Muscle of arm (tissue), 12 donors: Measurements from ENCODE around the gene TMEM8B. TPM values are rescaled to one million over a fixed set of nuclear protein-coding genes. Genes with fewer than 3 reads are reported as not detected.

Source experiments
- DNase-seq: peaks from one replicate; pipeline ENCODE4 v3.0.0-alpha.2; 2013
- polyA plus RNA-seq, 12 donors: library from polyadenylated mRNA; unstranded; fragments of 120-200 nt; gene quantifications; one replicate each; pipeline ENCODE4 v1.2.1, GENCODE V29; 2013; ENCODE audit not compliant: insufficient read length in 12 of 12

The TMEM8B gene
- polyA plus RNA-seq, 12 donors: 12.0 to 33.1 (median 22.2) TPM; not detected in 1

GRCh38 chr9:35811381-35812024, 17.5 kb upstream of the TMEM8B start:
- DNase-seq: peak; percentile 38

- peak; percentile 94 for DNase-seq
Measured at GRCh38 chr9:35812025-35812602, 16.9 kb upstream of the TMEM8B start, which contains the start of gene SPAG8. Gene SPAG8, minus strand, starts transcription at chr9:35812262. Its CDS starts 115 bp downstream, at chr9:35812147.

GRCh38 chr9:35813434-35814105, 15.5 kb upstream of the TMEM8B start:
- DNase-seq: no peak

- peak; percentile 61 for DNase-seq
Measured at GRCh38 chr9:35814106-35814840, 14.8 kb upstream of the TMEM8B start.

GRCh38 chr9:35814841-35815543, 14.0 kb upstream of the TMEM8B start, which contains the start of gene HINT2:
Gene HINT2, minus strand, starts transcription at chr9:35815042. Its CDS starts 63 bp downstream, at chr9:35814979.
- peak; percentile 97 for DNase-seq

GRCh38 chr9:35816708-35817107, 12.3 kb upstream of the TMEM8B start:
- no peak for DNase-seq

- no peak for DNase-seq
Measured at GRCh38 chr9:35818341-35818740, 10.7 kb upstream of the TMEM8B start.

- DNase-seq: no peak
Measured at GRCh38 chr9:35820076-35820475, 9.0 kb upstream of the TMEM8B start.

GRCh38 chr9:35822926-35823325, 6.1 kb upstream of the TMEM8B start:
- DNase-seq: no peak

GRCh38 chr9:35826071-35826701, 2.8 kb upstream of the TMEM8B start:
- peak; percentile 47 for DNase-seq

- DNase-seq: no peak
Measured at GRCh38 chr9:35827486-35827885, 1.5 kb upstream of the TMEM8B start.

GRCh38 chr9:35828716-35829083, 328 bp upstream of the TMEM8B start, which contains the start of gene FAM221B:
Gene FAM221B, minus strand, starts transcription at chr9:35828732. Its CDS starts 2,571 bp downstream, at chr9:35826161.
- DNase-seq: no peak

- DNase-seq: no peak
Measured at GRCh38 chr9:35829764-35830096, 702 bp downstream of the TMEM8B start.

- no peak for DNase-seq
Measured at GRCh38 chr9:35831040-35831439, 2.0 kb downstream of the TMEM8B start.

GRCh38 chr9:35832814-35833213, 3.8 kb downstream of the TMEM8B start:
- no peak for DNase-seq

- DNase-seq: no peak
Measured at GRCh38 chr9:35834260-35835215, 5.5 kb downstream of the TMEM8B start.

- DNase-seq: no peak
Measured at GRCh38 chr9:35835216-35835632, 6.2 kb downstream of the TMEM8B start.

GRCh38 chr9:35835766-35836165, 6.7 kb downstream of the TMEM8B start:
- no peak for DNase-seq

- no peak for DNase-seq
Measured at GRCh38 chr9:35836595-35836994, 7.6 kb downstream of the TMEM8B start.

GRCh38 chr9:35839926-35840325, 10.9 kb downstream of the TMEM8B start:
- no peak for DNase-seq
